Measurements from ENCODE around the gene ADCY2. TPM values are rescaled to one million over a fixed set of nuclear protein-coding genes. Genes with fewer than 3 reads are reported as not detected.

The ADCY2 gene
- total RNA-seq, 4 donors from 2014 or later: 0.34 to 2.7 (median 1.5) TPM

DNA sequence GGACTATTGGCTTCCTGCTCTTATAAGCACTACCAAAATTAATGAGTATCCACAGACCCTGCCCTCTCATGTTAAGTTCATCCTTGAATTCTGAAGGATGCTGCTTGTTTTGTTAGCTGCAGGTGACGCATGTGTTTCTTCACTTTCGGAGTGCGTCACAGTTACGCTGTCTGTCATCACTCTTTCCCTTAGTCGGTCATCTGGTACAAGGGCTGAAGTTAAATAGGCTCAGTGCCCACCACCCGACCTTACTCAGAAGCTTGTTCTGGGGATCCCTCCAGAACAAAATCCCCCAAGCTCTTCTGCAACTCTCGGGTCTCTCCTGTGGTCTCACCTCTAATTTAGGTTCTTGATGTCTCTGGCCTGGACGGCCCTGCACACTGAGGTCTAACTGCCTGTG lies 51.0 kb downstream of the ADCY2 start:
- Histone ChIP-seq H3K9me3 (no peaks in the 10 kb centered on the region), H3K27ac (no peak overlapping the region), H3K4me1 (no peaks in the 10 kb centered on the region), H3K27me3 (no peaks in the 10 kb centered on the region), H3K4me3 (replicated peaks in 1 of 3) (no peak overlapping the region), H3K36me3 (no peaks in the 10 kb centered on the region)
- TF ChIP-seq, protein P1, sequence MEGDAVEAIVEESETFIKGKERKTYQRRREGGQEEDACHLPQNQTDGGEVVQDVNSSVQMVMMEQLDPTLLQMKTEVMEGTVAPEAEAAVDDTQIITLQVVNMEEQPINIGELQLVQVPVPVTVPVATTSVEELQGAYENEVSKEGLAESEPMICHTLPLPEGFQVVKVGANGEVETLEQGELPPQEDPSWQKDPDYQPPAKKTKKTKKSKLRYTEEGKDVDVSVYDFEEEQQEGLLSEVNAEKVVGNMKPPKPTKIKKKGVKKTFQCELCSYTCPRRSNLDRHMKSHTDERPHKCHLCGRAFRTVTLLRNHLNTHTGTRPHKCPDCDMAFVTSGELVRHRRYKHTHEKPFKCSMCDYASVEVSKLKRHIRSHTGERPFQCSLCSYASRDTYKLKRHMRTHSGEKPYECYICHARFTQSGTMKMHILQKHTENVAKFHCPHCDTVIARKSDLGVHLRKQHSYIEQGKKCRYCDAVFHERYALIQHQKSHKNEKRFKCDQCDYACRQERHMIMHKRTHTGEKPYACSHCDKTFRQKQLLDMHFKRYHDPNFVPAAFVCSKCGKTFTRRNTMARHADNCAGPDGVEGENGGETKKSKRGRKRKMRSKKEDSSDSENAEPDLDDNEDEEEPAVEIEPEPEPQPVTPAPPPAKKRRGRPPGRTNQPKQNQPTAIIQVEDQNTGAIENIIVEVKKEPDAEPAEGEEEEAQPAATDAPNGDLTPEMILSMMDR (IDR thresholded peaks at IDR 0.05): no peak
- TF ChIP-seq POLR2A (IDR thresholded peaks at IDR 0.05): no peak
- no peak for DNase-seq
- intact Hi-C loops (cut with DNase I): no loop called here
- WGBS, 2 donors: 76 to 94% methylated on average over 7 of the region's 8 CpGs

DNA sequence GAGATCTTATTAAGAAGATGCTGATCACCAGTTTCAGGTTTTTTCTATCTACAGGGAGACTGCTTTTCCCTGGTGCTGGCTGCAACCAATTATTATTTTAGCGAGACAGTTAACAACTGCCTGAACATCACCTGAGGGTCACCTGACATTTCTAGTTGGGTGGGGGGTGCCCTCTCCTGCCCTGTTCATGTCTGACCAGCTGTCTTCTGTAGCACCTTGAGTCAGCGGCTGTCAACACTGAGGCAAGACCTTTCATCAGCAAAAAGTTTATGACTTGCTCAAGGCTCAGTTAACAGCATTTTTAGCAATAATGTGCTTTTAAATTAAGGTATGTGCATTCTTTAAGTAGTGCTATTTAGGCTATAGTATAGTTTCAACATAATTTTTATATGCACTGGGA lies 58.0 kb downstream of the ADCY2 start:
- 73 to 86% methylated on average over 2 of the region's 2 CpGs for WGBS, 2 donors

DNA sequence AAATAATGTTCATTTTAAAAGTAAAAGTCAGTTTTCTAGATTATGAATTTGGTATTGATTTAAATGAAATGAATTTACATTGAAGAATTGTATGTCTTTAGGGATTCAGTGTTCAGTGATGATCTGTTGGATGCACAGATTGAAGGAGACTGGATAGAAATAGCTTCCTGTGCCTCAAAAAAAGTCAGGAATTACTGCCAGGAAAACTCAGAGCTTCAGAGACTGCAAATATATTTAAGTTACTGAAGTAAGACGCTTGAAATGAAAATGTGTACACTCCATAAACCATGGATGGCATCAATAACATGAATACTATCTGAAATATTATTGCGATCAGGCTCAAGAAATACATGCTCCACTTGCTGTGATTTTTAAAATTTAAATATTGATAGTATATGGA lies 60.3 kb downstream of the ADCY2 start:
- no peak overlapping the region for H3K27ac ChIP-seq
- WGBS, 2 donors: 85 to 88% methylated on average over 2 of the region's 2 CpGs
- no peak overlapping the region for H3K4me3 ChIP-seq (replicated peaks in 1 of 3)
- H3K27me3 ChIP-seq: no peaks in the 10 kb centered on the region
- H3K36me3 ChIP-seq: no peaks in the 10 kb centered on the region
- intact Hi-C loops (cut with DNase I): no loop called here
- H3K9me3 ChIP-seq: no peaks in the 10 kb centered on the region
- H3K4me1 ChIP-seq: no peaks in the 10 kb centered on the region
- TF ChIP-seq POLR2A (IDR thresholded peaks at IDR 0.05): no peak
- TF ChIP-seq, protein P1 (IDR thresholded peaks at IDR 0.05): no peak
- DNase-seq: no peak

More for the DNA sequence above, 58.0 kb downstream of the ADCY2 start:
- DNase-seq: no peak
- no peak overlapping the region for H3K27ac ChIP-seq
- no peaks in the 10 kb centered on the region for H3K36me3 ChIP-seq
- TF ChIP-seq, protein P1 (IDR thresholded peaks at IDR 0.05): no peak
- no peaks in the 10 kb centered on the region for H3K4me1 ChIP-seq
- no peaks in the 10 kb centered on the region for H3K9me3 ChIP-seq
- H3K27me3 ChIP-seq: no peaks in the 10 kb centered on the region
- no peak overlapping the region for H3K4me3 ChIP-seq (replicated peaks in 1 of 3)
- intact Hi-C loops (cut with DNase I): no loop called here

DNA sequence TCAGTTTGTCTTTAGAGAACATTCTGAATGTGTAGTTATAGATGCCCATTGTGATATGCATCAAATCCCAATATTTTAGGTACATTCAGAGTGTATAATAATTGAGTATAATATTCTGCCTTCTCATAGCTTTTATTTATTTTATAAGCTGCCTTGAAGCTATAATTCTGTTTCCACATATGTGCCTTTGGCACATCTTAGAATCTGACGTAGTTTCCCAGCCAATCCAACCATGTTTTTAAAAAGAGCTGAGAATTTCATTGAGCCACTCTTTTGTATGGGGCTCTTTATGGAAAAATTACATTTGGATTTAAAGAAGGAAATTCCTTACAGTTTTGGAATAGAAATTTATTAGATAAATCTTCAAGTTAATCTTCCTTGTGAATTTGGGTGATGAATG lies 65.4 kb downstream of the ADCY2 start:
- Histone ChIP-seq H3K4me1 (no peaks in the 10 kb centered on the region), H3K36me3 (no peaks in the 10 kb centered on the region), H3K27ac (no peak overlapping the region), H3K4me3 (replicated peaks in 1 of 3) (no peak overlapping the region), H3K27me3 (no peaks in the 10 kb centered on the region), H3K9me3 (no peaks in the 10 kb centered on the region)
- intact Hi-C loops (cut with DNase I): no loop called here
- no peak for DNase-seq
- 80 to 90% methylated on average over 1 of the region's 1 CpG for WGBS, 2 donors
- TF ChIP-seq POLR2A (IDR thresholded peaks at IDR 0.05): no peak
- TF ChIP-seq, protein P1 (IDR thresholded peaks at IDR 0.05): no peak

DNA sequence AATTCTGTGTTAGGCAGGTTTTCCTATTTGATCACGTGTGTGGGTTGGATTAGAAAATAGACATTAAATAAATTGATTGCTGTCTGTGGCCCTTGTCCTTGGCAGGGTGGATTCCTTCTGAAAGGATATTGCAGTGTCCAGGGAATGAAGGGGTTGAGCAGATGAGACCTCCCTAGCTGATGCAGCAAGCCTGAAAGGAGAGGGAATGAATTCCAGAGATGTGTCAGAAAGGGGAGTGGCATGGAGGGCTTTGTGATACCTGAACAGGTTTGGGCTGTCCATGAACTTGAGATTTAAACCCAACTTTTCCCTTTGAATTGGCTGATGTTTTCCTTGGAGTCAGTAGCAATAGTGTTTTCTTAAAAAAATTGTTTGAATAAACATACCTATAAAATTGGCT lies 66.8 kb downstream of the ADCY2 start:
- no peaks in the 10 kb centered on the region for H3K27me3 ChIP-seq
- 88 to 92% methylated on average over 1 of the region's 1 CpG for WGBS, 2 donors
- no peaks in the 10 kb centered on the region for H3K36me3 ChIP-seq
- DNase-seq: no peak
- H3K4me3 ChIP-seq (replicated peaks in 1 of 3): no peak overlapping the region
- H3K27ac ChIP-seq: no peak overlapping the region
- H3K4me1 ChIP-seq: no peaks in the 10 kb centered on the region
- no peak for TF ChIP-seq POLR2A (IDR thresholded peaks at IDR 0.05)
- TF ChIP-seq, protein P1 (IDR thresholded peaks at IDR 0.05): no peak
- no peaks in the 10 kb centered on the region for H3K9me3 ChIP-seq
- intact Hi-C loops (cut with DNase I): no loop called here
